IMR-90 (cell line): ENCODE data around the gene AAK1. TPM values are rescaled to one million over a fixed set of nuclear protein-coding genes. Genes with fewer than 3 reads are reported as not detected.

Experiments
- ATAC-seq: fragments of 200-7000 bp; cut with Tn5 transposase; 2 replicates; pipeline ENCODE4 v1.9.1; 2020; ENCODE audit warnings: low read depth, mild to moderate bottlenecking, moderate library complexity
- BruUV-seq: library from RNA; stranded (reverse); fragments of 400-500 nt; replicated peaks from 2 replicates; lab custom pipeline; 2021; lab: Mats Ljungman, UMichigan
- CTCF ChIA-PET: fragments of 300-600 bp; formaldehyde crosslinking; extraction: SDS; loops from one replicate; lab custom pipeline; 2021; ENCODE audit warnings: antibody characterized with exemption; lab: Yijun Ruan, JAX
- POLR2A ChIA-PET: fragments of 300-600 bp; sonication (Branson Sonifier 250); formaldehyde crosslinking; loops from one replicate; lab custom pipeline; 2022; ENCODE audit warnings: antibody characterized with exemption; ENCODE audit not compliant: unreplicated experiment; lab: Charles Lee
- DNase-seq: peaks from one replicate; pipeline ENCODE4 v3.0.0; 2013
- H2AFZ ChIP-seq: replicated peaks from 2 replicates; pipeline ENCODE3; 2013; ENCODE audit warnings: low read length, mild to moderate bottlenecking; ENCODE audit not compliant: poor library complexity
- H2AK5ac ChIP-seq: 2 replicates; pipeline ENCODE4 v1.6.1; 2013; ENCODE audit warnings: low read depth, low read length, inconsistent platforms
- H2AK9ac ChIP-seq: replicated peaks from 2 replicates; pipeline ENCODE3; 2013; ENCODE audit warnings: mild to moderate bottlenecking, low read depth, low read length, moderate library complexity; ENCODE audit not compliant: poor library complexity
- H2BK120ac ChIP-seq: 2 replicates; pipeline ENCODE4 v1.6.1; 2013; ENCODE audit warnings: low read depth, low read length, inconsistent platforms
- H2BK15ac ChIP-seq: 3 replicates; pipeline ENCODE4 v1.6.1; 2013; ENCODE audit warnings: low read depth, low read length, inconsistent platforms
- H2BK20ac ChIP-seq: 2 replicates; pipeline ENCODE4 v1.6.1; 2013; ENCODE audit warnings: low read depth, mild to moderate bottlenecking, inconsistent platforms, low read length, moderate library complexity
- H2BK5ac ChIP-seq: 2 replicates; pipeline ENCODE4 v1.6.1; 2013; ENCODE audit warnings: mild to moderate bottlenecking, low read depth, low read length, inconsistent platforms; ENCODE audit not compliant: poor library complexity, severe bottlenecking
- H3K14ac ChIP-seq: replicated peaks from 2 replicates; pipeline ENCODE4 v1.6.1; 2013; ENCODE audit warnings: low read depth, low read length, inconsistent platforms
- H3K18ac ChIP-seq: 2 replicates; pipeline ENCODE4 v1.6.1; 2013; ENCODE audit warnings: low read depth, low read length, control low read depth
- H3K23ac ChIP-seq: 2 replicates; pipeline ENCODE4 v1.6.1; 2013; ENCODE audit warnings: low read depth, low read length, inconsistent platforms
- H3K27ac ChIP-seq: 2 replicates; pipeline ENCODE4 v1.5.1; 2013; ENCODE audit warnings: mild to moderate bottlenecking, control low read depth, low read length; ENCODE audit not compliant: insufficient read depth
- H3K27me3 ChIP-seq: 2 replicates; pipeline ENCODE4 v1.6.1; 2013; ENCODE audit warnings: low read length; ENCODE audit not compliant: control insufficient read depth, insufficient read depth
- H3K36me3 ChIP-seq: 2 replicates; pipeline ENCODE4 v1.6.1; 2013; ENCODE audit warnings: low read length, mixed read lengths; ENCODE audit not compliant: control insufficient read depth, insufficient read depth
- H3K4ac ChIP-seq: 2 replicates; pipeline ENCODE4 v1.6.1; 2013; ENCODE audit warnings: low read depth, low read length, inconsistent platforms
- H3K4me1 ChIP-seq: 2 replicates; pipeline ENCODE4 v1.6.1; 2013; ENCODE audit warnings: low read length, mixed read lengths; ENCODE audit not compliant: control insufficient read depth, insufficient read depth
- H3K4me2 ChIP-seq: 2 replicates; pipeline ENCODE4 v1.6.1; 2013; ENCODE audit warnings: low read depth, mild to moderate bottlenecking, control low read depth, low read length, moderate library complexity
- H3K4me3 ChIP-seq: 2 replicates; pipeline ENCODE4 v1.5.1; 2013; ENCODE audit warnings: low read depth, mild to moderate bottlenecking, control low read depth, low read length, moderate library complexity; ENCODE audit not compliant: insufficient read depth
- H3K56ac ChIP-seq: 2 replicates; pipeline ENCODE4 v1.6.1; 2013; ENCODE audit warnings: low read length, inconsistent platforms; ENCODE audit not compliant: insufficient read depth; ENCODE audit errors: extremely low read depth
- H3K79me1 ChIP-seq, 2 experiments: 2 replicates each; pipeline ENCODE4 v1.6.1; 2013; ENCODE audit warnings: low read length in 2 of 2, inconsistent platforms in 1 of 2, low read depth in 1 of 2
- H3K9ac ChIP-seq: 2 replicates; pipeline ENCODE4 v1.6.1; 2013; ENCODE audit warnings: low read depth, low read length, control low read depth
- H3K9me1 ChIP-seq: 2 replicates; pipeline ENCODE4 v1.6.1; 2013; ENCODE audit warnings: low read length, inconsistent platforms; ENCODE audit not compliant: insufficient read depth
- H3K9me3 ChIP-seq: 2 replicates; pipeline ENCODE4 v1.6.1; 2013; ENCODE audit warnings: low read length; ENCODE audit not compliant: control insufficient read depth, insufficient read depth
- H4K20me1 ChIP-seq: 2 replicates; pipeline ENCODE4 v1.6.1; 2013; ENCODE audit warnings: low read length, inconsistent platforms; ENCODE audit not compliant: insufficient read depth
- H4K5ac ChIP-seq: 2 replicates; pipeline ENCODE4 v1.6.1; 2013; ENCODE audit warnings: mild to moderate bottlenecking, low read depth, low read length, control low read depth
- H4K8ac ChIP-seq, 2 experiments: 2 replicates each; pipeline ENCODE4 v1.6.1; 2013; ENCODE audit warnings: low read depth in 2 of 2, low read length in 2 of 2, control low read depth in 1 of 2, inconsistent platforms in 1 of 2
- H4K91ac ChIP-seq: 2 replicates; pipeline ENCODE4 v1.6.1; 2013; ENCODE audit warnings: low read depth, low read length, inconsistent platforms; ENCODE audit not compliant: insufficient read depth
- CEBPB ChIP-seq: IDR thresholded peaks from 2 replicates; pipeline ENCODE4 v1.6.1; 2012; ENCODE audit warnings: low read depth, low read length, improper control_type of control experiment
- CHD1 ChIP-seq: IDR thresholded peaks from 2 replicates; pipeline ENCODE4 v1.6.1; 2012; ENCODE audit warnings: low read depth, low read length, improper control_type of control experiment
- MAFK ChIP-seq: IDR thresholded peaks from 2 replicates; pipeline ENCODE4 v1.6.1; 2012; ENCODE audit warnings: low read depth, low read length, improper control_type of control experiment
- MAZ ChIP-seq: IDR thresholded peaks from 2 replicates; pipeline ENCODE4 v1.6.1; 2012; ENCODE audit warnings: low read depth, mild to moderate bottlenecking, low read length, improper control_type of control experiment, moderate library complexity, borderline replicate concordance
- MXI1 ChIP-seq: IDR thresholded peaks from 2 replicates; pipeline ENCODE4 v1.6.1; 2012; ENCODE audit warnings: low read depth, mild to moderate bottlenecking, low read length, moderate library complexity, borderline replicate concordance
- RAD21 ChIP-seq: IDR thresholded peaks from 2 replicates; pipeline ENCODE4 v1.6.1; 2012; ENCODE audit warnings: low read length, improper control_type of control experiment
- RCOR1 ChIP-seq: IDR thresholded peaks from 2 replicates; pipeline ENCODE4 v1.6.1; 2012; ENCODE audit warnings: mild to moderate bottlenecking, low read length, improper control_type of control experiment; ENCODE audit not compliant: insufficient replicate concordance
- RFX5 ChIP-seq: IDR thresholded peaks from 2 replicates; pipeline ENCODE4 v1.8.0; 2012; ENCODE audit warnings: low read depth, mild to moderate bottlenecking, low read length, moderate library complexity
- WGBS, 2 experiments: methylation state at CpG; one replicate each; pipeline versions ENCODE4 v1.1.5 to v1.1.7; 2013; ENCODE audit warnings: missing lambda C conversion rate in 2 of 2; ENCODE audit not compliant: insufficient read length in 1 of 2; ENCODE audit errors: extremely low coverage in 2 of 2; 5-methylcytosine and 5-hydroxymethylcytosine counted together
- dilution Hi-C: fragments of 300-500 bp; cut with HindIII; formaldehyde crosslinking; loops from one replicate; pipeline ENCODE4 v1.14.3; 2018; ENCODE audit warnings: low sequenced_read_pairs; ENCODE audit not compliant: unreplicated experiment
- in situ Hi-C: fragments of 300-500 bp; cut with MboI; formaldehyde crosslinking; loops from 3 replicates; pipeline ENCODE4 v1.14.3; 2019; ENCODE audit warnings: low sequenced_read_pairs, inconsistent platforms, mixed read lengths
- intact Hi-C: fragments of 100-400 bp; cut with micrococcal nuclease; formaldehyde crosslinking; loops from 2 replicates; pipeline ENCODE4 v1.10.0; 2022
- polyA plus RNA-seq, 3 experiments: library from polyadenylated mRNA; depleted of rRNA; stranded (reverse); fragments of >200 nt; gene quantifications; 2 replicates each; pipeline ENCODE4 v1.2.3, GENCODE V29; 2012; ENCODE audit warnings: low replicate concordance in 1 of 3
- total RNA-seq: library from RNA; depleted of rRNA; stranded (reverse); fragments of >200 nt; gene quantifications from 2 replicates; pipeline ENCODE4 v1.2.3, GENCODE V29; 2012
- TF ChIP-seq, protein P1 (sequence below): fragments of 150-350 bp; IDR thresholded peaks from 2 replicates; pipeline ENCODE4 v1.6.1; 2016; ENCODE audit warnings: low read depth, mild to moderate bottlenecking, low read length, moderate library complexity, borderline replicate concordance

Gene AAK1
- total and polyA plus RNA-seq, 2 of the 4 experiments (the other 2 are of a cell fraction) = 21.9 to 26.5 TPM

GRCh38 chr2:69554981-69555380, 88.6 kb downstream of the AAK1 start:
- Histone ChIP-seq H2BK120ac (no peak overlapping the region), H3K4me3 (no peak overlapping the region), H3K18ac (no peak overlapping the region), H3K36me3 (peaks cover 4% of the 10 kb centered on the region), H2BK5ac (no peak overlapping the region), H3K27me3 (no peaks in the 10 kb centered on the region), H3K4me2 (no peak overlapping the region), H3K56ac (no peak overlapping the region), H3K9me3 (no peaks in the 10 kb centered on the region), H2AK5ac (no peak overlapping the region), H3K14ac (no peak overlapping the region), H3K23ac (no peak overlapping the region), H3K4ac (no peak overlapping the region), H4K8ac (no peak overlapping the region), H3K9me1 (peaks cover 13% of the 10 kb centered on the region), H4K20me1 (peaks cover 20% of the 10 kb centered on the region), H3K9ac (no peak overlapping the region), H3K4me1 (peaks cover 7% of the 10 kb centered on the region; the same call in 1 of the 2 replicates), H2BK15ac (no peak overlapping the region), H4K91ac (no peak overlapping the region), H3K79me1 (peaks cover 33 to 74% of the 10 kb centered on the region in 2 experiments), H2AFZ (no peak overlapping the region), H2AK9ac (no peak overlapping the region), H3K27ac (no peak overlapping the region), H4K5ac (0 out of 2 replicates have a peak overlapping the region, but pooled peaks have one; percentile 43), H2BK20ac (no peak overlapping the region)
- 100% methylated on average over 1 of the region's 3 CpGs; no CpG with 5 or more reads in 1 of the 2 experiments for WGBS, 2 experiments
- intact Hi-C loops = loop anchor here (10.0 kb wide), 1 partner anchor 260 kb away; no protein-coding TSS in a partner anchor
- ChIA-PET POLR2A (no interaction called here), CTCF (no interaction called here)
- no peak for DNase-seq
- TF ChIP-seq CHD1 (no peak), RAD21 (no peak), MXI1 (no peak), MAZ (no peak), CEBPB (no peak), RCOR1 (no peak), RFX5 (no peak), MAFK (no peak)
- TF ChIP-seq, protein P1, sequence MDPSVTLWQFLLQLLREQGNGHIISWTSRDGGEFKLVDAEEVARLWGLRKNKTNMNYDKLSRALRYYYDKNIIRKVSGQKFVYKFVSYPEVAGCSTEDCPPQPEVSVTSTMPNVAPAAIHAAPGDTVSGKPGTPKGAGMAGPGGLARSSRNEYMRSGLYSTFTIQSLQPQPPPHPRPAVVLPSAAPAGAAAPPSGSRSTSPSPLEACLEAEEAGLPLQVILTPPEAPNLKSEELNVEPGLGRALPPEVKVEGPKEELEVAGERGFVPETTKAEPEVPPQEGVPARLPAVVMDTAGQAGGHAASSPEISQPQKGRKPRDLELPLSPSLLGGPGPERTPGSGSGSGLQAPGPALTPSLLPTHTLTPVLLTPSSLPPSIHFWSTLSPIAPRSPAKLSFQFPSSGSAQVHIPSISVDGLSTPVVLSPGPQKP = no peak
- no peak for ATAC-seq
- in situ Hi-C loops = no loop called here
- no TSS peak for BruUV-seq
- dilution Hi-C loops = no loop called here
